SK-N-SH (cell line): ENCODE data around the gene SHB. TPM values are rescaled to one million over a fixed set of nuclear protein-coding genes. Genes with fewer than 3 reads are reported as not detected.

Experiments
- CTCF ChIA-PET: fragments of 300-600, 350-600 bp; formaldehyde crosslinking; extraction: SDS; loops from one replicate; lab custom pipeline; 2021; lab: Yijun Ruan, JAX
- POLR2A ChIA-PET: fragments of 350-600 bp; sonication (Branson Sonifier 250); formaldehyde crosslinking; extraction: SDS; loops from one replicate; lab custom pipeline; 2020; ENCODE audit warnings: antibody characterized with exemption, inconsistent platforms; lab: Yijun Ruan, JAX
- DNase-seq: peaks from one replicate; pipeline ENCODE4 v3.0.0; 2012
- H2AFZ ChIP-seq: fragments of 200-600 bp; sonication (generic); 2 replicates; pipeline ENCODE4 v1.8.1; 2016; ENCODE audit warnings: antibody characterized with exemption, mild to moderate bottlenecking, low read depth
- H3F3A ChIP-seq: fragments of 200-600 bp; sonication (generic); replicated peaks from 2 replicates; pipeline ENCODE3; 2016; ENCODE audit warnings: antibody characterized with exemption, mild to moderate bottlenecking; ENCODE audit not compliant: insufficient read depth
- H3K27ac ChIP-seq, 2 experiments: fragments of 200-500 bp in 1 of 2; fragments of 200-600 bp in 1 of 2; sonication (Bioruptor generic) in 1 of 2; sonication (generic), shearing (Covaris generic) in 1 of 2; 2 replicates each; pipeline versions ENCODE4 v1.5.1 to v1.6.1; 2014 to 2016; ENCODE audit warnings: low read depth in 2 of 2, inconsistent platforms in 1 of 2, low read length in 1 of 2, mild to moderate bottlenecking in 1 of 2, mixed read lengths in 1 of 2
- H3K27me3 ChIP-seq: fragments of 200-600 bp; sonication (generic), shearing (Covaris generic); 2 replicates; pipeline ENCODE4 v1.6.1; 2016; ENCODE audit warnings: mixed run types; ENCODE audit not compliant: insufficient read depth
- H3K36me3 ChIP-seq, 2 experiments: fragments of 200-500 bp in 1 of 2; fragments of 200-600 bp in 1 of 2; sonication (Bioruptor generic) in 1 of 2; sonication (generic) in 1 of 2; replicated peaks in 1 of 2; 2 replicates each; pipeline versions ENCODE3 to v1.5.1; 2014 to 2016; ENCODE audit warnings: low read length in 1 of 2, mild to moderate bottlenecking in 1 of 2; ENCODE audit not compliant: insufficient read depth in 2 of 2, control insufficient read depth in 1 of 2
- H3K4me1 ChIP-seq, 2 experiments: fragments of 200-500 bp in 1 of 2; fragments of 200-600 bp in 1 of 2; sonication (Bioruptor generic) in 1 of 2; sonication (generic), shearing (Covaris generic) in 1 of 2; 2 replicates each; pipeline versions ENCODE4 v1.5.1 to v1.6.1; 2014 to 2016; ENCODE audit warnings: low read depth in 1 of 2, low read length in 1 of 2, mixed run types in 1 of 2; ENCODE audit not compliant: insufficient read depth in 2 of 2, control insufficient read depth in 1 of 2
- H3K4me2 ChIP-seq: fragments of 200-600 bp; sonication (generic), shearing (Covaris generic); 2 replicates; pipeline ENCODE4 v1.6.1; 2017; ENCODE audit warnings: mixed run types
- H3K4me3 ChIP-seq, 2 experiments: fragments of 200-500 bp in 1 of 2; fragments of 200-600 bp in 1 of 2; sonication (Bioruptor generic) in 1 of 2; sonication (generic), shearing (Covaris generic) in 1 of 2; 2 replicates each; pipeline versions ENCODE4 v1.5.1 to v1.8.1; 2014 to 2016; ENCODE audit warnings: low read depth in 2 of 2, inconsistent platforms in 1 of 2, low read length in 1 of 2, mild to moderate bottlenecking in 1 of 2, mixed read lengths in 1 of 2, moderate library complexity in 1 of 2
- H3K79me2 ChIP-seq: fragments of 200-600 bp; sonication (generic); 2 replicates; pipeline ENCODE4 v1.8.1; 2017; ENCODE audit warnings: mild to moderate bottlenecking; ENCODE audit not compliant: insufficient read depth
- H3K9ac ChIP-seq: fragments of 200-600 bp; sonication (generic); 2 replicates; pipeline ENCODE4 v1.6.1; 2017; ENCODE audit warnings: mixed run types
- H3K9me2 ChIP-seq: fragments of 200-600 bp; sonication (generic); 2 replicates; pipeline ENCODE4 v1.6.1; 2017; ENCODE audit warnings: mixed run types
- H3K9me3 ChIP-seq: fragments of 200-600 bp; sonication (generic); 2 replicates; pipeline ENCODE4 v1.6.1; 2017; ENCODE audit warnings: mixed run types, mild to moderate bottlenecking, moderate library complexity
- H4K20me1 ChIP-seq: fragments of 200-600 bp; sonication (generic); 2 replicates; pipeline ENCODE4 v1.6.1; 2017; ENCODE audit warnings: mild to moderate bottlenecking, mixed run types; ENCODE audit not compliant: insufficient read depth
- ELF1 ChIP-seq: IDR thresholded peaks from 2 replicates; pipeline ENCODE4 v1.4.0; 2012
- EP300 ChIP-seq, 2 experiments: IDR thresholded peaks; 2 replicates each; pipeline versions ENCODE4 v1.4.0 to v1.6.1; 2012; ENCODE audit warnings: borderline replicate concordance in 1 of 2, low read depth in 1 of 2, low read length in 1 of 2
- FOSL2 ChIP-seq: IDR thresholded peaks from 2 replicates; pipeline ENCODE4 v1.4.0; 2012; ENCODE audit warnings: low read depth, mild to moderate bottlenecking, moderate library complexity, borderline replicate concordance
- FOXJ3 ChIP-seq: sonication (generic); formaldehyde crosslinking; IDR thresholded peaks from 2 replicates; pipeline ENCODE4 v1.5.1; 2020; ENCODE audit warnings: mild to moderate bottlenecking, missing genetic modification reagents
- FOXM1 ChIP-seq: IDR thresholded peaks from 2 replicates; pipeline ENCODE4 v1.4.0; 2012; ENCODE audit warnings: low read depth, mild to moderate bottlenecking
- JUND ChIP-seq: IDR thresholded peaks from 2 replicates; pipeline ENCODE4 v1.4.0; 2012
- MAX ChIP-seq: IDR thresholded peaks from 2 replicates; pipeline ENCODE4 v1.4.0; 2012; ENCODE audit warnings: low read depth
- MEF2A ChIP-seq: IDR thresholded peaks from 2 replicates; pipeline ENCODE4 v1.4.0; 2012; ENCODE audit warnings: low read depth, borderline replicate concordance
- NRF1 ChIP-seq: IDR thresholded peaks from 2 replicates; pipeline ENCODE4 v1.6.1; 2012; ENCODE audit warnings: low read depth, mild to moderate bottlenecking, low read length
- REST ChIP-seq: IDR thresholded peaks from 2 replicates; pipeline ENCODE4 v1.6.1; 2012; ENCODE audit warnings: mild to moderate bottlenecking, low read depth, low read length, moderate library complexity
- TCF12 ChIP-seq: IDR thresholded peaks from 2 replicates; pipeline ENCODE4 v1.4.0; 2012
- YY1 ChIP-seq: IDR thresholded peaks from 2 replicates; pipeline ENCODE4 v1.4.0; 2012; ENCODE audit warnings: low read depth, mild to moderate bottlenecking
- WGBS: methylation state at CpG from one replicate; pipeline ENCODE4 v1.1.6; 2017; ENCODE audit warnings: low lambda C conversion rate; 5-methylcytosine and 5-hydroxymethylcytosine counted together
- polyA plus RNA-seq, 3 experiments: library from polyadenylated mRNA; depleted of rRNA; stranded (reverse); fragments of >200 nt; gene quantifications; 2 replicates each; pipeline ENCODE4 v1.2.3, GENCODE V29; 2012
- TF ChIP-seq, protein P1 (sequence below): IDR thresholded peaks from 2 replicates; pipeline ENCODE4 v1.4.0; 2012; ENCODE audit warnings: low read depth, borderline replicate concordance
- TF ChIP-seq, protein P2 (sequence below): fragments of 150-350 bp; IDR thresholded peaks from 2 replicates; pipeline ENCODE4 v1.6.1; 2016; ENCODE audit warnings: mild to moderate bottlenecking, low read depth, low read length
- TF ChIP-seq, protein P3 (sequence below): IDR thresholded peaks from 2 replicates; pipeline ENCODE4; 2012
- TF ChIP-seq, protein P4 (sequence below): fragments of 150-350 bp; IDR thresholded peaks from 2 replicates; pipeline ENCODE4 v1.6.1; 2017; ENCODE audit warnings: antibody characterized with exemption, low read length, low read depth, borderline replicate concordance

The SHB gene
- polyA plus RNA-seq, 1 of the 3 experiments (the other 2 are of a cell fraction): 26.0 TPM

- CTCF ChIA-PET: interaction anchor here (0.9 to 4.2 kb wide), 2 partner anchors 44 to 61 kb away, joined by 3 to 15 read pairs; no protein-coding TSS in a partner anchor
Measured at GRCh38 chr9:37974506-37975173, 94.4 kb downstream of the SHB start.

More at GRCh38 chr9:37974506-37975173, 94.4 kb downstream of the SHB start:
- H3K9ac ChIP-seq: no peak overlapping the region
- 66% methylated on average over 16 of the region's 18 CpGs for WGBS
- no peak overlapping the region for H3K4me2 ChIP-seq
- H4K20me1 ChIP-seq: peaks cover 4% of the 10 kb centered on the region; the same call in 1 of the 2 replicates
- DNase-seq: no peak
- peaks cover 10% of the 10 kb centered on the region for H3F3A ChIP-seq
- POLR2A ChIA-PET: no interaction called here
- no peak overlapping the region for H3K4me3 ChIP-seq
- no peaks in the 10 kb centered on the region for H3K27me3 ChIP-seq
- no peaks in the 10 kb centered on the region for H3K9me3 ChIP-seq
- H3K27ac ChIP-seq: peak overlapping the region; percentile 9 to 63; a peak in 3 of 4 replicates
- peaks cover 98% of the 10 kb centered on the region for H3K79me2 ChIP-seq
- H3K4me1 ChIP-seq: peaks cover 32 to 38% of the 10 kb centered on the region in 2 experiments
- TF ChIP-seq, protein P1, sequence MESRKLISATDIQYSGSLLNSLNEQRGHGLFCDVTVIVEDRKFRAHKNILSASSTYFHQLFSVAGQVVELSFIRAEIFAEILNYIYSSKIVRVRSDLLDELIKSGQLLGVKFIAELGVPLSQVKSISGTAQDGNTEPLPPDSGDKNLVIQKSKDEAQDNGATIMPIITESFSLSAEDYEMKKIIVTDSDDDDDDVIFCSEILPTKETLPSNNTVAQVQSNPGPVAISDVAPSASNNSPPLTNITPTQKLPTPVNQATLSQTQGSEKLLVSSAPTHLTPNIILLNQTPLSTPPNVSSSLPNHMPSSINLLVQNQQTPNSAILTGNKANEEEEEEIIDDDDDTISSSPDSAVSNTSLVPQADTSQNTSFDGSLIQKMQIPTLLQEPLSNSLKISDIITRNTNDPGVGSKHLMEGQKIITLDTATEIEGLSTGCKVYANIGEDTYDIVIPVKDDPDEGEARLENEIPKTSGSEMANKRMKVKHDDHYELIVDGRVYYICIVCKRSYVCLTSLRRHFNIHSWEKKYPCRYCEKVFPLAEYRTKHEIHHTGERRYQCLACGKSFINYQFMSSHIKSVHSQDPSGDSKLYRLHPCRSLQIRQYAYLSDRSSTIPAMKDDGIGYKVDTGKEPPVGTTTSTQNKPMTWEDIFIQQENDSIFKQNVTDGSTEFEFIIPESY: no peak
- TF ChIP-seq FOXJ3 (no peak), EP300 (IDR thresholded peaks at IDR 0.05; ENCODE audit: borderline replicate concordance in 1 of 2, low read depth in 1 of 2, low read length in 1 of 2) (peak in 1 of 2 experiments; percentile 36; a peak in 1 of 4 replicates), FOSL2 (0 out of 2 replicates have a peak, but pooled peaks have one; percentile 37), YY1 (no peak), NRF1 (no peak), ELF1 (no peak), MEF2A (no peak), FOXM1 (no peak), MAX (peak; percentile 12; the same call in 1 of the 2 replicates), JUND (0 out of 2 replicates have a peak, but pooled peaks have one; percentile 16), REST (no peak), TCF12 (peak; percentile 35; the same call in 1 of the 2 replicates)
- TF ChIP-seq, protein P2, sequence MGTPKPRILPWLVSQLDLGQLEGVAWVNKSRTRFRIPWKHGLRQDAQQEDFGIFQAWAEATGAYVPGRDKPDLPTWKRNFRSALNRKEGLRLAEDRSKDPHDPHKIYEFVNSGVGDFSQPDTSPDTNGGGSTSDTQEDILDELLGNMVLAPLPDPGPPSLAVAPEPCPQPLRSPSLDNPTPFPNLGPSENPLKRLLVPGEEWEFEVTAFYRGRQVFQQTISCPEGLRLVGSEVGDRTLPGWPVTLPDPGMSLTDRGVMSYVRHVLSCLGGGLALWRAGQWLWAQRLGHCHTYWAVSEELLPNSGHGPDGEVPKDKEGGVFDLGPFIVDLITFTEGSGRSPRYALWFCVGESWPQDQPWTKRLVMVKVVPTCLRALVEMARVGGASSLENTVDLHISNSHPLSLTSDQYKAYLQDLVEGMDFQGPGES: no peak
- TF ChIP-seq, protein P3, sequence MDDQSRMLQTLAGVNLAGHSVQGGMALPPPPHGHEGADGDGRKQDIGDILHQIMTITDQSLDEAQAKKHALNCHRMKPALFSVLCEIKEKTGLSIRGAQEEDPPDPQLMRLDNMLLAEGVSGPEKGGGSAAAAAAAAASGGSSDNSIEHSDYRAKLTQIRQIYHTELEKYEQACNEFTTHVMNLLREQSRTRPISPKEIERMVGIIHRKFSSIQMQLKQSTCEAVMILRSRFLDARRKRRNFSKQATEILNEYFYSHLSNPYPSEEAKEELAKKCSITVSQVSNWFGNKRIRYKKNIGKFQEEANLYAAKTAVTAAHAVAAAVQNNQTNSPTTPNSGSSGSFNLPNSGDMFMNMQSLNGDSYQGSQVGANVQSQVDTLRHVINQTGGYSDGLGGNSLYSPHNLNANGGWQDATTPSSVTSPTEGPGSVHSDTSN: no peak
- TF ChIP-seq, protein P4, sequence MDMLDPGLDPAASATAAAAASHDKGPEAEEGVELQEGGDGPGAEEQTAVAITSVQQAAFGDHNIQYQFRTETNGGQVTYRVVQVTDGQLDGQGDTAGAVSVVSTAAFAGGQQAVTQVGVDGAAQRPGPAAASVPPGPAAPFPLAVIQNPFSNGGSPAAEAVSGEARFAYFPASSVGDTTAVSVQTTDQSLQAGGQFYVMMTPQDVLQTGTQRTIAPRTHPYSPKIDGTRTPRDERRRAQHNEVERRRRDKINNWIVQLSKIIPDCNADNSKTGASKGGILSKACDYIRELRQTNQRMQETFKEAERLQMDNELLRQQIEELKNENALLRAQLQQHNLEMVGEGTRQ: no peak
- peaks cover 22 to 24% of the 10 kb centered on the region in 2 experiments for H3K36me3 ChIP-seq
- no peak overlapping the region for H2AFZ ChIP-seq
- no peaks in the 10 kb centered on the region for H3K9me2 ChIP-seq
